Tibial nerve (tissue), 3 donors: ENCODE measurements around the gene TRIM27.

ENCODE experiments used
- POLR2A ChIP-seq, 2 donors: fragments of 450-650 bp; IDR thresholded peaks; one replicate each; pipeline ENCODE4 v1.6.1; 2017; ENCODE audit warnings: antibody characterized with exemption in 2 of 2, mild to moderate bottlenecking in 2 of 2, moderate library complexity in 2 of 2
- TF ChIP-seq, protein P1 (sequence below), 5 experiments: fragments of 200-600 bp in 3 of 5; fragments of 450-650 bp in 2 of 5; sonication (generic) in 3 of 5; IDR thresholded peaks; one replicate each; pipeline ENCODE4 v1.5.1; 2016 to 2019; ENCODE audit warnings: antibody characterized with exemption in 5 of 5, mild to moderate bottlenecking in 3 of 5, moderate library complexity in 2 of 5

DNA sequence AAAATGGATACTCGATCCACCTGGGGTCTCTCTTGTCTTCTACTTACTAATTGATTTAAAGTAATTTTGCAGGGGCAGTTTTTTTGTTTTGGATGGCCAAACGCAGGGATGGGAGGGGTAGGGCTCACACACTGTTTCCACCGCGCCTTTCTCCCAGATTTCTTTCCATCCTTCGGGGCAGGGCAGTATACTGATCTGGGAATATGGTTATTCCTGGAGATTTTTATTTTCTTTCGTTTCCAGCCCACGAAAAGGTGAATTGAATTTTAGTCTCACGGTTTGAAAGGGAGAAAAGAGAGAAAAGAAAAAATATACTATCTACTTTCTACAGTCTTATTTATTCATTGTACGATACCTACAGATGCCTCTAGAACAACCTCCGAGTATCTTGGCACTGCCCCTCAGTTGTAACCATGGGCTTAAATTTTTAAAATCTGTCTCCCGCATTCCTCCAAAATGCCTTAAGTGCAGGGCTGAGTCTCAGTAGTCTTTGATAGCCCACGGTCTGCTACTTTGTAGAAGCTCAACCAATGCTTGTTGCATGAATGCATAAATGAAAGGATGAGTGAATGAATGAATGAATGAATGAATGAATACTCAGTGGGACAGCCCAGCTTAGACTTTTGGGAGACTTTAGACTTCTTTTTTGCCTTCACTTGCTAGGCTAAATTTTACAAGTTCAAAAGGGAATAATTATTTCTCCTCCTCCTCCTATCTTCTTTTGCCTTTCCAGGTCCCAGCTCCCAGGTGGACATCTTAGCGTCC lies 18.1 kb upstream of the TRIM27 start:
- TF ChIP-seq, protein P1, sequence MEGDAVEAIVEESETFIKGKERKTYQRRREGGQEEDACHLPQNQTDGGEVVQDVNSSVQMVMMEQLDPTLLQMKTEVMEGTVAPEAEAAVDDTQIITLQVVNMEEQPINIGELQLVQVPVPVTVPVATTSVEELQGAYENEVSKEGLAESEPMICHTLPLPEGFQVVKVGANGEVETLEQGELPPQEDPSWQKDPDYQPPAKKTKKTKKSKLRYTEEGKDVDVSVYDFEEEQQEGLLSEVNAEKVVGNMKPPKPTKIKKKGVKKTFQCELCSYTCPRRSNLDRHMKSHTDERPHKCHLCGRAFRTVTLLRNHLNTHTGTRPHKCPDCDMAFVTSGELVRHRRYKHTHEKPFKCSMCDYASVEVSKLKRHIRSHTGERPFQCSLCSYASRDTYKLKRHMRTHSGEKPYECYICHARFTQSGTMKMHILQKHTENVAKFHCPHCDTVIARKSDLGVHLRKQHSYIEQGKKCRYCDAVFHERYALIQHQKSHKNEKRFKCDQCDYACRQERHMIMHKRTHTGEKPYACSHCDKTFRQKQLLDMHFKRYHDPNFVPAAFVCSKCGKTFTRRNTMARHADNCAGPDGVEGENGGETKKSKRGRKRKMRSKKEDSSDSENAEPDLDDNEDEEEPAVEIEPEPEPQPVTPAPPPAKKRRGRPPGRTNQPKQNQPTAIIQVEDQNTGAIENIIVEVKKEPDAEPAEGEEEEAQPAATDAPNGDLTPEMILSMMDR (IDR thresholded peaks at IDR 0.05), result no peak
- TF ChIP-seq POLR2A (IDR thresholded peaks at IDR 0.05), result no peak
